ENCODE data around the gene ZNF610. TPM values are rescaled to one million over a fixed set of nuclear protein-coding genes. Genes with fewer than 3 reads are reported as not detected.

Gene ZNF610
- total RNA-seq, 1 experiment from 2014 or later, result 2.4 TPM

DNA sequence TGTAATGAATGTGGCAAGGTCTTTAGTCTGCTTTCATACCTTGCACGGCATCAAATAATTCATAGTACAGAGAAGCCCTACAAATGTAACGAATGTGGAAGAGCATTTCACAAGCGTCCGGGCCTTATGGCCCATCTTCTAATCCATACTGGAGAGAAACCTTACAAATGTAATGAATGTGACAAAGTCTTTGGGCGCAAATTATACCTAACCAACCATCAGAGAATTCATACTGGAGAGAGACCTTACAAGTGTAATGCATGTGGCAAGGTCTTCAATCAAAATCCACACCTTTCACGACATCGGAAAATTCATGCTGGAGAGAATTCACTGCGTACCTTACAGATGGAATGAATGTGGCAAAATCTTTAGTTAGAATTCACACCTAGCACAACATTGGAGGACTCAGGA, 30.4 kb downstream of the ZNF610 start:
- H3K27me3 ChIP-seq, result no peaks in the 10 kb centered on the region
- no peak for DNase-seq
- H3K9me3 ChIP-seq, result peaks cover 56% of the 10 kb centered on the region
- H3K36me3 ChIP-seq, result no peaks in the 10 kb centered on the region
- H3K4me3 ChIP-seq, result no peak overlapping the region

DNA sequence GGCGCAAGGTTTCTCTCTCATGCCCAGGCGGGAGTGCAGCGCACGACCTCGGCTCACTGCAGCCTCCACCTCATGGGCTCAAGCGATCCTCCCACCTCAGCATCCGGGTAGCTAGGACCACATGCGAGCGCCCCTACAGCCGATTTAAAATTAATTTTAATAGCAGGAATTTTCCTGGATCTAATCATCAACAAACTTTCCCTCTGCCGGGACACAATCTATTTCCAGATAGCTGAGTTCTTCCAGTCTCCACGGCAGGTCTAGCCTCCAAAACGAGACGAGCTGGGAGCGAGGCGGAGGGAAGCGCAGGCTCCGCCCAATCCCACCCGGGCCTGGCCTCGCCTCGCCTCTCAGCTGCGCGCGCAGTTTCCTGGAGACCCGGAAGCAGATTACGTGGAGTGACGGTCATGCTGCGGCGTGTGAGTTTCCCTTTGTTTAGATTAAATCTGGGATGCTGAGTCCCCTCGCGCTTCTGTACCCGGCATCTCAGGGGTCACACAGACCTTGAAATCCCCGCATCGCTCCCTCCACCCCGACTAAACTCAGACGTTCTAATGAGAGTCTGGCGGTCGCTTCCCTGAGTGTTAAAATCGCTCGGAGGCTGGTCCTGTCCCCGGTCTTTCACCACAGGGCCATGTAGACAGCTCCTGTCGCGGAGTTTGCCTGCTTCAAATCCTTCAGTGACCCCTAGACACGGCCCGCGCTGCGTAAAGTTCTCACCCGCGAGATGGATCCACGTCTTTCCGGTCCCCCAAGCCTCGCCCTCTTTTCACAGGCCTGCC, 33.7 kb downstream of the ZNF610 start, which contains the start of gene ZNF880:
Gene ZNF880 (plus strand): TSS at position 365 of the 782 bp plus-strand sequence. CDS start 43 bp downstream, at position 408.
- peak; percentile 76 for DNase-seq
- no peaks in the 10 kb centered on the region for H3K27me3 ChIP-seq
- H3K9me3 ChIP-seq, result peaks cover 44% of the 10 kb centered on the region
- H3K4me3 ChIP-seq, result peak within 1 kb of the TSS; percentile 46
- H3K36me3 ChIP-seq, result no peaks in the 10 kb centered on the region

DNA sequence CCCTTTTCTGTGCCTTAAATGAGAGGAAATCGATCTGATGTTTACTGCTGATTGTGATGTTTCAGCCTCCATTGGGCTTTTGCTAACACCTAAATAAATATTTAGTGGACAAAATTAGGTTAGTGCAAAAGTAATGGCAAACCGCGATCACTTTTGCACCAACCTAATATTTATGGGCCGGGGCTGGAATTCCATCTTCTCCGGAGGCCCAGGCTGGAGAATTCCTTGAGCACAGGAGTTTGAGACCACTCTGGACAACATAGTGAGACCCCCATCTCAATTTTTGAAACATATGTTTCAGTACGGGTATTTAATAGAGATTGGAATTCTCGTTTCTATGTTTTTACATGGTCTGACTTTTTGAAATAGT, 34.3 kb downstream of the ZNF610 start:
- peak overlapping the region; percentile 46 for H3K4me3 ChIP-seq
- DNase-seq, result no peak
- no peaks in the 10 kb centered on the region for H3K36me3 ChIP-seq
- no peaks in the 10 kb centered on the region for H3K27me3 ChIP-seq
- peaks cover 43% of the 10 kb centered on the region for H3K9me3 ChIP-seq

DNA sequence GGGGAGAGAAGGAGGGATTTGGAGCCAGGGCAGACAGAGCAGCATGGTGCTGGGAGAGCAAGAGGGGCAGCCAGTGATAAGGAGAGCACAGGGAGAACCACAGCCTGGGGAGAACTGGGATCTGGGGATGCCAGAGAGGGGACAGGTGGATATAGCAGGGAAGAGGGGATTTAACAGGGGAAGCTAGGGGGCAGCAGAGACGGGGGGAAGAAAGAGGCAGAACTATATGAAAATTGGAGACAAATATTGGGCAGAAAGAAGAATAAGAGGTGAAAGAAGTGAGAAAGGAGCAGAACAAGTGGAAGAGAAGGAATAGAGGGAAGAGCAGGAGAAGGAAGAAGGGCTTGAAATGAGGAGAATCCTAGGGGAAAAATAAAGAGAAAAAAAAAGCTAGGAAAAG, 55.1 kb downstream of the ZNF610 start:
- no peak for DNase-seq
- H3K27me3 ChIP-seq, result no peaks in the 10 kb centered on the region
- H3K4me3 ChIP-seq, result no peak overlapping the region
- H3K9me3 ChIP-seq, result peaks cover 9% of the 10 kb centered on the region
- H3K36me3 ChIP-seq, result no peaks in the 10 kb centered on the region

DNA sequence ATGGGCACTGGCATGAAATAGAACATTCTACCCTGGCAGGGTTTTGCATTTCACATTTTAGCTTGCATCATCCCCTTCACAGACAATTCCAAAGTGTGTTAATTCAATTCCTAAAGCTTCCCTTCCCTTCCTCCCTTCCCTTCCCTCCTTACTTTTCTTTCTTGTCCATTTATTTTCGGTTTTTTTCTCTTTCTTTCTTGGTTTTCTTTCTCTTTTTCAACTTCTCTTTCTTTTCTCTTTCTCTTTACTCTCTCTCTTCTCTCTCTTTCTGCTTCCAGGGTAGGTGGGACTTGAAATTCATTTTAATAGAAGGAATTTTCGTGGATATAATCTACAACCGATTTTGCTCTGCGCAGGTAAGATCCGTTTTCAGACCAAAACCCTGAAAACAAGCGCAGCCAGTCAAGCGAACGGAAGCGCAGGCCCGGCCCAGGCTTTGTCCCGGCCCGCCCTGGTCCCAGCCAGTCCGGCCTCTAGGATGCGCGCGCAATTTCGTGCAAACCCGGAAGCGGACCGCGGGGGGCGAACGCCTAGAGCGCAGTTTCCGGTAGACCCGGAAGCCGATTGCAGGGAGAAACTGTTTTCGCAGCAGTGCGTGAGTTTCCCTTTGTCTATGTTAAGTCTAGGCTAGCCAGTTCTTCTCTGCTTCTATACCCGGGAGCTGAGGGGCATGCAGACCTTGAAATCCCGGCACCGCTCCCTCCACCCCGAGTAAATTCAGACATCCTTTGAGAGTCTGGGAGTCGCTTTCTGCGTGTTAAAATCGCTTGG, 61.5 kb downstream of the ZNF610 start, which contains the start of gene ZNF528:
Gene ZNF528 (plus strand): TSS at position 540 of the 771 bp plus-strand sequence. CDS start 4,165 bp downstream, outside the sequence.
- Histone ChIP-seq H3K9me3 (peaks cover 29% of the 10 kb centered on the region), H3K4me3 (peak within 1 kb of the TSS; percentile 46), H3K27me3 (no peaks in the 10 kb centered on the region), H3K36me3 (no peaks in the 10 kb centered on the region)
- DNase-seq, result peak; percentile 86

DNA sequence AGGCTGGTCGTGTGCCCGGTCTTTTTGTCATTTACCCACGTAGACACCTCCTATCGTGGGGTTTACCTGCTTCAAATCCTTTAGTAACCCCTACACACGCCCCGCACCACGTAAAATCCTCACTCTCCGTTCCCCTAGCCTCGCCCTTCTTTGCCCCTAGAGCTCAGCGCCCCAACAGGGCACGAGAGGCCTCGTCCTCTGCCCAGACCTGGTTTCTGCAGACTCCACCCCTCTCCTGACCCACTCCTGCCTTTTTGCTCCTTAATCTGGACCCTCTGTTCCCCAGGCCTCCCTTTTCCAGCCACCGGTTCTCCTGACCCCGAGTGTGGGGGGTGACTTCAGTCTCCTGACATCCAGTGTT, 62.0 kb downstream of the ZNF610 start:
- H3K27me3 ChIP-seq, result no peaks in the 10 kb centered on the region
- peaks cover 29% of the 10 kb centered on the region for H3K9me3 ChIP-seq
- H3K4me3 ChIP-seq, result peak overlapping the region; percentile 46
- no peaks in the 10 kb centered on the region for H3K36me3 ChIP-seq
- DNase-seq, result no peak

DNA sequence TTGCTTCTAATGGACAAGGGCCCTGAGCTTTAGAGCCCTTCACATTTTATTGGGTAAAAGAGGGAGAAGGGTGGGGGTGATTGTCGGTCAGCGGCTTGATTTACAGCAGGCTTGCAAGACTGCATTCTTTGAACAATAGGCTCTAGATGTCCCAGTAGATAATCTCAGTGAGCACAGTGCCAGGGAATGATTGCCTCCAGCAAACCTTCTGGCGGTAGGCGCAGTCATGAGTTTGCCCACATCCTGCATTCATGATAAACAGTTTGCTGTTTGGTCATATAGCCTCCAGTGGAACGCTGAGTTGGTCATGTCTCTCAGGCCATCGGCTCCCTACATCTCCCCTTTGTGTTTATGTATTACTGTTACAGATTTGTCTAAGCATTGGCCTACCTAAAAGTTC, 74.2 kb downstream of the ZNF610 start:
- H3K36me3 ChIP-seq, result no peaks in the 10 kb centered on the region
- peaks cover 6% of the 10 kb centered on the region; the same call in 1 of the 2 replicates for H3K9me3 ChIP-seq

DNA sequence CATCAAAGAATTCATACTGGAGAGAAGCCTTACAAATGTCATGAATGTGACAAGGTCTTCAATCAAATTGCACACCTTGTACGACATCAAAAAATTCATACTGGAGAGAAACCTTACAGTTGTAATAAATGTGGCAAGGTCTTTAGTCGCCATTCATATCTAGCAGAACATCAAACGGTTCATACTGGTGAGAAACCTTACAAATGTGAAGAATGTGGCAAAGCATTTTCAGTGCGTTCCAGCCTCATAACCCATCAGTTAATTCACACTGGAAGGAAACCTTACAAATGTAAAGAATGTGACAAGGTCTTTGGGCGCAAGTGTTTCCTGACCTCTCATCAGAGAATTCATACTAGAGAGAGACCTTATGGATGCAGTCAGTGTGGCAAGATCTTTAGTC, 79.7 kb downstream of the ZNF610 start:
- peaks cover 7% of the 10 kb centered on the region for H3K9me3 ChIP-seq

More for the DNA sequence above, 74.2 kb downstream of the ZNF610 start:
- no peak overlapping the region for H3K4me3 ChIP-seq
- no peaks in the 10 kb centered on the region for H3K27me3 ChIP-seq
- DNase-seq, result no peak

More for the DNA sequence above, 79.7 kb downstream of the ZNF610 start:
- Histone ChIP-seq H3K27me3 (no peaks in the 10 kb centered on the region), H3K4me3 (no peak overlapping the region), H3K36me3 (no peaks in the 10 kb centered on the region)
- DNase-seq, result no peak

Other genes with a start within 250 kb of the ZNF610 start
- 3.6 and 4.8 TPM in 2 replicates for gene ZNF841, start 240.5 kb upstream of the ZNF610 start, total RNA-seq (2014; rRNA removed; shearing (Covaris generic); ENCODE audit: low replicate concordance)
- gene ZNF616, start 196.3 kb upstream of the ZNF610 start, total RNA-seq (2014; rRNA removed; shearing (Covaris generic); ENCODE audit: low replicate concordance), result 1.6 and 1.9 TPM in 2 replicates
- gene ZNF836, start 164.6 kb upstream of the ZNF610 start, total RNA-seq (2014; rRNA removed; shearing (Covaris generic); ENCODE audit: low replicate concordance), result 4.0 and 5.0 TPM in 2 replicates
- gene PPP2R1A, start 146.2 kb upstream of the ZNF610 start, total RNA-seq (2014; rRNA removed; shearing (Covaris generic); ENCODE audit: low replicate concordance), result 74.0 and 171 TPM in 2 replicates
- gene ZNF766, start 66.7 kb upstream of the ZNF610 start, total RNA-seq (2014; rRNA removed; shearing (Covaris generic); ENCODE audit: low replicate concordance), result 12.3 and 32.7 TPM in 2 replicates
- 2.7 and 3.8 TPM in 2 replicates for gene ZNF480, start 39.1 kb upstream of the ZNF610 start, total RNA-seq (2014; rRNA removed; shearing (Covaris generic); ENCODE audit: low replicate concordance)
- 1.9 and 2.3 TPM in 2 replicates for gene ZNF880, start 33.7 kb downstream of the ZNF610 start, total RNA-seq (2014; rRNA removed; shearing (Covaris generic); ENCODE audit: low replicate concordance)
- gene ZNF528, start 61.6 kb downstream of the ZNF610 start, total RNA-seq (2014; rRNA removed; shearing (Covaris generic); ENCODE audit: low replicate concordance), result 1.9 and 2.8 TPM in 2 replicates
- not detected in 2 replicates for gene ZNF534, start 92.9 kb downstream of the ZNF610 start, total RNA-seq (2014; rRNA removed; shearing (Covaris generic); ENCODE audit: low replicate concordance)
- 0.07 TPM in 1 of 2 replicates, not detected in the other for gene ZNF578, start 117.3 kb downstream of the ZNF610 start, total RNA-seq (2014; rRNA removed; shearing (Covaris generic); ENCODE audit: low replicate concordance)
- gene ZNF808, start 191.4 kb downstream of the ZNF610 start, total RNA-seq (2014; rRNA removed; shearing (Covaris generic); ENCODE audit: low replicate concordance), result 6.2 and 31.2 TPM in 2 replicates
- gene ZNF701, start 234.0 kb downstream of the ZNF610 start, total RNA-seq (2014; rRNA removed; shearing (Covaris generic); ENCODE audit: low replicate concordance), result 3.1 and 6.4 TPM in 2 replicates